Bone marrow (tissue), 2 donors: ENCODE measurements around the gene CUX1.
A peak's percentile ranks its signal among the peaks of the same experiment; 100 is the strongest.
"Not testable (repeated sequence)": the region's sequence is repeated elsewhere in the genome, so short reads cannot be mapped to it uniquely, and the experiment has no call there.

Source experiments
- DNase-seq, 2 donors: peaks; one replicate each; lab custom pipeline; 2025; lab: John Stamatoyannopoulos, UW

Gene CUX1

GRCh38 chr7:102146122-102146521, 328.7 kb downstream of the CUX1 start:
- DNase-seq, result no peak

GRCh38 chr7:102147008-102147407, 329.6 kb downstream of the CUX1 start:
- DNase-seq, result peak; percentile 17 to 86

- DNase-seq, result no peak
Measured at GRCh38 chr7:102148799-102149198, 331.4 kb downstream of the CUX1 start.

- DNase-seq, result no peak
Measured at GRCh38 chr7:102149416-102149815, 332.0 kb downstream of the CUX1 start.

- DNase-seq, result no peak
Measured at GRCh38 chr7:102150266-102150665, 332.8 kb downstream of the CUX1 start.

GRCh38 chr7:102152672-102153598, 335.5 kb downstream of the CUX1 start:
- no peak for DNase-seq

GRCh38 chr7:102153599-102153946, 336.1 kb downstream of the CUX1 start:
- no peak for DNase-seq

GRCh38 chr7:102154425-102154824, 337.0 kb downstream of the CUX1 start:
- no peak for DNase-seq

GRCh38 chr7:102155821-102156441, 338.5 kb downstream of the CUX1 start:
- DNase-seq, result no peak

GRCh38 chr7:102156867-102157266, 339.4 kb downstream of the CUX1 start:
- DNase-seq, result no peak

- no peak for DNase-seq
Measured at GRCh38 chr7:102165136-102165535, 347.7 kb downstream of the CUX1 start.

GRCh38 chr7:102167254-102167653, 349.8 kb downstream of the CUX1 start:
- DNase-seq, result no peak

- no peak for DNase-seq
Measured at GRCh38 chr7:102169651-102170392, 352.4 kb downstream of the CUX1 start.

- DNase-seq, result no peak
Measured at GRCh38 chr7:102170393-102170970, 353.1 kb downstream of the CUX1 start.

GRCh38 chr7:102173669-102174068, 356.2 kb downstream of the CUX1 start:
- no peak for DNase-seq

- DNase-seq, result no peak
Measured at GRCh38 chr7:102175423-102176170, 358.2 kb downstream of the CUX1 start.

- no peak for DNase-seq
Measured at GRCh38 chr7:102178410-102178809, 361.0 kb downstream of the CUX1 start.

GRCh38 chr7:102180727-102181126, 363.3 kb downstream of the CUX1 start:
- DNase-seq, result no peak

GRCh38 chr7:102181517-102181916, 364.1 kb downstream of the CUX1 start:
- no peak for DNase-seq

GRCh38 chr7:102182016-102182415, 364.6 kb downstream of the CUX1 start:
- no peak for DNase-seq

GRCh38 chr7:102183848-102184247, 366.4 kb downstream of the CUX1 start:
- not testable (repeated sequence) for DNase-seq

- no peak for DNase-seq
Measured at GRCh38 chr7:102184303-102184702, 366.9 kb downstream of the CUX1 start.
